Measurements from ENCODE around the gene FAM120A.

The FAM120A gene

DNA sequence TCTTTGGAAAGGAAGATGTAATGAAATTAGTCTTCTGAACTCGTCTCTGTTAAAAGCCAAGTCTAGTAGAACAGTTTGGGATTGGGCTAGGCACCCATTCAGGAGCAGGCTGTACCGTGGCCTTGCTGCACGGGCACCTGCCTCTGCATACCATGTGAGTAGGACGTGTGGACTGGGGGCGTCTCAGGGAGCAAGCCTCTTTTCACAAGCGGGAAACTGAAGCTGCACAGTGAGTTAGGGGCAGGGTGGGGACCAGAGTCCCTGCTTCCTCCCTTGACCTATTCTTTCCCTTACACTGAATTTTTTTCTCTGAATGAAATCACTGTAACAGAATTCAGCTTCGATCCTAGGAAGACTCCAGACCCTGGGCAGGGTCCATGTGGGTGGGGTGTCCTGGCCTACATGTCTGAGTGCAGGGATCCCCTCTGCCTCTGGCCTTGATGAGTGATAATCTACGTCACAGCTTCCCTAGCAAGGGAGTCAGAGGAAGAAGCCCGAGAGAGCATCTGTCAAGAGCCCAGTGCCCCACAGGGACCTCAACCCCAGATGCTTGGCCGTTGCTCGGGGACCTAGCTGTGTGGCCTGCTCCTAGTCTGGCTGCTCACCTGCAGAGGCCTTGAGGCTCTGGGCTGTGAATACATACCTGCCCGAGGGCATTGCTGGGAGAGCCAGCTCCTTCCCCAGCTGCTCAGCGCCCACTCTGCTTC lies 140.0 kb downstream of the FAM120A start:
- no peak overlapping the region for H3K4me3 ChIP-seq (ENCODE audit: low read depth, low read length)

DNA sequence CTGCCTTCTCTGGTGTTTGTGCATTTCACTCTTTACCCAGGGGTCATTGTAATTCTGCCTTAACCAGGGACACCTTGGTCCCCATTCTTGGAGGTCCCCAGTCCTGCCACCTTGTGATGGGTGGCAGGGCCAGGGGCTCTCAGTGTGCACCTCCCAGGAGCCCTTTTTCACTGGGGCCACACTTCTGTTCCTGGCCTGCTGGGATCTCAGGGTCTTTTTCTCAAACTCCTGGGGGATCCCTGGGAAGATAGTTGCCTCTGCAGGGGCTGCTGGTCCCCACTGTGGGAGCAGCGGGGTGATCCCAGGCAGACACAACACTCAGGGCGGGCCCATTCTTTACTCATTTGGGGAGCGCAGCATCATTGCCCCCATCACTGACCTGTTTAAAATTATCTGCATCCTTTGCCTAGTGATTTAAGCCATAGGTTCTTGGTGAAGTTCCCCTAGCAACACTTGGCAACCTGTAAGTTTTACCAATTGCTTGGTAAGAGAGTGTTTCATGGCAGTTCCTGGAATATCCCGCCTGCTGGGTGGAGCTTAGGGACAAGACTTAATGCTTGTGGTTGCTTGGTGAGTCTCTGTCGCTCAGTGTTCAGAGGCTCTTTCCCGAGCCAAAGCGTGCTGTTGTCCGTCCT lies 140.6 kb downstream of the FAM120A start:
- H3K4me3 ChIP-seq (ENCODE audit: low read depth, low read length) = no peak overlapping the region

DNA sequence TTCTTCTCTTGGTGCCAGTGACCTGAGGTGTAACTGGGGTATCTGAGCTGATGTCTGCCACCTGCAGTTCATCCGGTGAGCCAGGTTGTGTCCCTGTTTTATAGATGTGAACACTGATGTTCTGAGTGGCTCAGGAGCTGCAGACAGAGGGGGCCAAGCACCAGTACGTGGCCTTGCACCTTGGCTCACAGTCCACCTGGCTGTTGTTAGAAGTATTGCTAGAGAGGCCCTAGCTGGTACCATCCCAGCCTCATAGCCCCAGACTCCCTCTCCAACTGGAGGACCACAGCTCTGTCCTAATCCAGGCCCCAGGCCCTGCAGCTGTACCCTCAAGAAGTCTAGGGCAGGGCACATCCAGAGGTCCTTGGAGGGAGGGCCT lies 141.1 kb downstream of the FAM120A start:
- H3K4me3 ChIP-seq (ENCODE audit: low read depth, low read length) = no peak overlapping the region

DNA sequence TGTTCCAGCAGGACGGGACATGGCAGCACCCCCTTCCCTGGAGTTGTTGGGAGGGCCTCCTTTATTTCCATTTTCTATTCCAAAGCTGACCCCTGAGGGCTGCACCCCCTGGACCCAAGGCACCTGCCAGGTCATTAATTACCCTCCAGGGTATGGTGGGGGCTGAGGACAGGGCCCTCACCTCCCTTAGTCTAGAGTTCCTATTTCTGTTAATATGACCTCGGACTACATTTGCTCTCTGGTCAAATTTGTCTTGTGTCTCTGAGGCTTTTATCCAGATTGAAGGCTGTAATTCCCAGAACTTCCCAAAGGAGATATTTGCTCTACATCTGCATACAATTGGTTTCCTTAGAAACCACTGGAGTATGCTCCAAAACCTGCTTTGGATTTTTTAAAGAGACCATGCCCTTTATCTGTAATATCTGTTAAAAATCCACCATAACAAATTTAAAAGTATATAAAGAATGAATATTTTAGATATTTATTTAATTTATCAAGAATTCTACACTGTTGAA lies 141.7 kb downstream of the FAM120A start:
- H3K4me3 ChIP-seq (ENCODE audit: low read depth, low read length) = no peak overlapping the region

DNA sequence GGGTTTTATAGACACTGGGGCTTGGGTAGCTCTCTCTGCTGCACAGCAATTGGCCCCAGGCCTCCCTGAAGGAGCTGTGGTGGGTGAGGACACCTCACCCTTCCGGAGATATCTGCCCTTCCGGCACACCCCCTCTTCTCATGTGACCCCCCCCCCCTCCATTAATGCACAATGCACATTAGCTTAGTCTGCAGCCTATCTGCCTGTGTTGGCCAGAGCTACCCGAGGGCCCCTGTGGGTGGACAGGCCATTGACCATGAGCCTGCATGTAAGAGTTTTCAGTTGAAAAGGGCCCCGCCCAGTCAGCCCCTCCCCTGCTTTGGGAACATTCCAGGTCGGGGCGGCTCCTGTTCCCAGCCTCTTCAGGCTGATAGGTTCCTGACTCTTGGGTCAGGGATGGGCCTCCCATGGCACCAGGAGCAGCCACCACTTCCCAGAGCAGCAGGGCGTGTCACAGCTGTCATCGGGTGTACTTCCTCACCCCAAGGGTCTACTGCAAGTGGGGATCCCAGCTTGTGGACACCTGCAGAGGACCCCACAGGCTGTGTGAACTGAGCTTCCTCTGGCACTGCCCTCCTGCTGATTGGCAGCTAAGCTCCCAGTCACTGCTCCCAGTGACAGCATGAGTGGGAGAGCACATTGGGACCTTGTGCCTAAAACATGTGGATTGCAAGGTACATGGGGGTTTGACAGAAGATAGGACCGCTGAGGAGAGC lies 142.7 kb downstream of the FAM120A start:
- H3K4me3 ChIP-seq (ENCODE audit: low read depth, low read length) = no peak overlapping the region

DNA sequence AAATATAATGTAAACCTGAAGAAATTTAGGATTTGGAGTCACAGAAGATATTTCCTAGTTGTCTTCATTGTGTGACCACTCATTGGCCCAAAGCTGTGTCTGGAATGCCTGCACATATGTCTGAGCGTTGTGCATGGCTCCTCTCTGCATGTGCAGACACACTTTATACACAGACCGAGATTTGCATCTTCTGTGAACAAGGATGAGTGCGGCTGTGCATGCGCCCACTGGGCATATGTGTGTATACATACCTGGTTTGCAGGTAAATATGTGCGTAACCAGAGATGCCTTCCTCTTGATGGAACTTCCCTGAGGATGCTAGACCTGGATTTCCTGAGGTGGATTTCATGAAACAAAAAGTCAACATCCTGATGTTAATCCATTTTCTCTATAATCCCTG lies 144.0 kb downstream of the FAM120A start:
- no peak overlapping the region for H3K4me3 ChIP-seq (ENCODE audit: low read depth, low read length)

DNA sequence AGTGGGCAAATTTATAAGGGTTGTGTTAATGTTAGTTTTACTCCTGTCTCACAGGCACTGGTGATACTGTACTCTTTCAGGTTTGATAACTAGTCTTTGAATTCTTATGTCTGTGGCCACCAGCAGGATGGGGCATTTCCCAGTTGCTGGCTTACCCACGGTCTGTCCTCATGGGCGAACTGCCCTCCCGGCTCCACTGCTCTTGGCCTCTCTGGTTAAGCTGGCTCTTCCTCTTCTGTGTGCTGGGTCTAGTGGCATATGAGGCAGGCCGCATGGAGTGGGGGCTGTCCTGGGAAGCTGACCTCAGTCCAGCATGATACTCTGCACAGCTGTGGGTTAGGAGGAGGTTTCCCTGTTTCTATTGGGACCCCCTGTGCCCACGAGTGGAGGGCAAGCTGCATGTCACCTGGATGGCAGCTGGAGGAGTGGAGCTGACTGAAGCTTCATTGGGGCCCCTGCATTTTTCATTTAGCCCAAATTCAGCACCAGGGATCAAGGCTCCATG lies 144.4 kb downstream of the FAM120A start:
- no peak overlapping the region for H3K4me3 ChIP-seq (ENCODE audit: low read depth, low read length)

DNA sequence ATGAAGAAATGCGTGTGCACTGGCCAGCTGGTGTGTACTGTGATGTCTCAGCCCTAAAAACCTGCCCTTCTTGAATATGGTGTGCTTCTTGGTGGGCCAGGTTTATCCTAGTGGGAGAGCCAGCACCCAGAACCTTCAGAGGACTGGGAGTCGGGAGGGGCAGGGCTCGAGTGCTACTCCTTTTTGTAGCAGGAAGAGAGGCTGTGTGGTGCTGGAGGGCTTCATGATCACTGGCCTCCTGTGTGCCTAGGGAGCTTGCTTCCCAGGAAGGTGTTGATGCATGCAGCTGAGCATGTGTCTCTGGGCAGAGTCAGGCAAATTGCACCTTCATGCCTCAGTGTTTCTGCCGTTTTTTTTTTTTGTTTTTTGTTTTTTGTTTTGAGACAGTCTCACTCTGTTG lies 144.9 kb downstream of the FAM120A start:
- no peak overlapping the region for H3K4me3 ChIP-seq (ENCODE audit: low read depth, low read length)

DNA sequence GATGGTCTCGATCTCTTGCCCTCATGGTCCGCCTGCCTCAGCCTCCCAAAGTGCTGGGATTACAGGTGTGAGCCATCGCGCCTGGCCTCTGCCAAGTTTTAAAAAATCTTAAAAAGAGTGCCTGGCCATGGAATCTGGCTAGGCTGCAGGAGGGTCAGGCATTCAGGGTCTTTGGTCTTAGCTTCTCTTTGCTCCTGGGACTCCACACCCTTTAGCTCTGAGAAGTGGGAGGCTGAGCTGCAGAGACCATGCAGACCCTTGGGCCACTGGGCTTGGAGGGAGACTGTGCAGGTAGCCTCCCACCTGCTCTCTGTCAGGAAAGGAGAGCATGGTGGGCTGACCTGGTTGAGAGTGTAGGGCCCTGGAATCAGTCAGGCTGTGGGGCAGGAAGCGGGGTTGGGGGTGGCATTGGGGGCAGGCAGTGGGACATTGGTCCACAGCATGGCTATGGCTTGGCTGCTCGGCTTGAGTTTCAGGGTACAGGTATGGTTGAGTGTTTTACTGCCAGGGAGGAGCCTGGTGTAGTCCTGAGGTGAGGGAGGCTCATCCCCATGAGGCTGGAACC lies 145.7 kb downstream of the FAM120A start:
- no peak overlapping the region for H3K4me3 ChIP-seq (ENCODE audit: low read depth, low read length)

DNA sequence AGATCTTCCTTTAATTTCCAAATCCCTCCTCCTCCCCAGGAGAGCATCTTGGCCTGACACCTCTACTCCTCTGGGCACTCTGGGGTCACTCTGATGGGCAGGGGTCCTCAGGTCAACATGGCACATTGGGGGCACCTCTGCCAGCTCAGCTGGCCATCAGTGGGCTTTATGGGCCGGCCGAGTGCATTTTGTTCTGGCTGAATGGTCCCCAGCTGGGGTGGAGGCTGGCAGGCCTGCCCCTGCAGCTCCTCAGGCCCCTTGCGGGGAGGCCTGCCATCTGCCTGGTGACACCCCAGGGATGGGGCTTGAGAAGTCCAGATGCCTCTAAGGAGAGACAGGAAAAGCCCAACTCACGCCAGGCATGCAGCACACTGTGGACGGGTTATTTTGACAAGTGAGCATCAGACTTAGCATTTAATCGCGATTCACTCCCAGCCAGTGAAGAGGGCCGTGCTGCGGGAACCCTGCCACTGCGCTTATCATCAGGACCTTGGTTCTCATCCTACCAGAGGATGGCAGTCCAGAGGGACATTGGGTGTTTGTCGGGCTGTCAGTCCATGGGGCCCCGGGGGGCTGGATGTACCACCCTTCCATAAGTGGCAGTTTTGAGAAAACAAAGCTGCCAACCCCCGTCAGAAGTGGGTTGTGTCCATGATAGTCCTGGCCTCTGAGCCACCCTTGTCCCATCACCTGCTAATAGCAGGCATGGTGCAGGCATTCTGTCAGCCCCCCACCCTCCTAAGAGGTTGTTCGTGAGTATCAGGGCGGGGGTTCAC lies 146.6 kb downstream of the FAM120A start:
- H3K4me3 ChIP-seq (ENCODE audit: low read depth, low read length) = no peak overlapping the region

DNA sequence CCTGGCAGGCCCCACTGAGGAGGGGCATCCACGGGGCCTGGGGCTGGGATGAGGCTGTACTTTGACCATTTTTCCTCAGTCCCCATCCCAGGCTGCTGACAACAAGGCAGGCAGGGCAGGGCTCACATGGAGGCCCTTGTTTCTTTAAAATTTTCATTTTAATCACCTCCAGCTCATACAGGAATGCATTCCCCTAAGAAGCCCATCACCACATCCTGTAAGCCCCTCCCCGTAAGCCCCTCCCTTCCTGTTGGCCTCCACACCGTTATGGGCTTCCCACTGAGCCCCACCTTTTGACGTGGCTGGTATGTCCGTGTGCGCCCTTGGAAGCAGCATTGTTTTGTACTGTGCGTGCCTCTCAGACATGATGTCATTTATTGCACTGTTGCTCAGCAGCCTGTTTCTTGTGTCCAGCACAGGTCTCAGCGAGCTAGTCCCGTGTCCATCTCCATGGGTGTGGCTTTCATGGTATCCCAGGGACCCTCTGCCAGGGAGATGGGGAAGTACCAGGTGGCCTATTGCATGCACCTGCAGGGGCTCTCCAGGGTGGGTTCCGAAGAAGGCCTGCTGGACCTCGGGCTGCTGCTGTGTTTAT lies 147.3 kb downstream of the FAM120A start:
- H3K4me3 ChIP-seq (ENCODE audit: low read depth, low read length) = no peak overlapping the region

DNA sequence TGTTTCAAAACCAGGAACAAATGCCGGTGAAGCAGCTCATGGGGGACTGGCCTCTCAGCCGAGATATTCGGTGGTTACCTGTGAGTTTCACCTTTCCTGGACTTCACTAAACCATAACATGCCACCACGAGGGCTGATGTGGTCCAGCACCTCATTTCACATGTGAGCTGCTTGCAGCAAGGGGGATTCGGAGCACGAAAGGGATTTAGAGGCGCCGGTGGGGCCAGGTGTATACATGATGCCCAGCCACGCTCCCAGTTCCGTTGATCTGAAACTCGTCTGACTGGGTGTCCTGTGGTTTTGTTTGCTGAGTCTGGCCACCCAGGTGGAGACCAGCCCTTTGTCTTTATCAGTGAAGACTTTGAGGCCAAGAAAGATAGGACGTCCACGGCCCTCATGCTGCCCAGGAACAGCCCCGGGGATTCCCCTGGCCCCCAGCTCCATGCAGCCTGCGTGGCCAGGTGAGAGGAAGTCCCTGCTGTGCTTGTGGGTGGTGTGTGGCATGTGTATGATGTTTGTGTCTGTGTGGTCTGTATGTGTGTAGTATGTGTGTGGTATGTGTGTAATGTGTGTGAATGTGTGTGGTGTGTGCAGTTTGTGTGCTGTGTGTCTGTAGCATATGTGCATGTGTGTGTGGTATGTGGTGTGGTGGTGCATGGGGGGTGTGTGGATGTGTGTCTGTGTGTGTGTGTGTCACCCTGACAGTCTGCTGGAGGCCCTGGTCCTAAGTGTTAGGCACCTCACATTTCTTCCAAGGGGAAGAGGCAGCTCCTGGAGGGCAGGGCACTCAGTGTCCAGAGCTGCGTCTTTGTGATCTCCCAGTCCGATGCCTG lies 148.3 kb downstream of the FAM120A start:
- H3K4me3 ChIP-seq (ENCODE audit: low read depth, low read length) = no peak overlapping the region

DNA sequence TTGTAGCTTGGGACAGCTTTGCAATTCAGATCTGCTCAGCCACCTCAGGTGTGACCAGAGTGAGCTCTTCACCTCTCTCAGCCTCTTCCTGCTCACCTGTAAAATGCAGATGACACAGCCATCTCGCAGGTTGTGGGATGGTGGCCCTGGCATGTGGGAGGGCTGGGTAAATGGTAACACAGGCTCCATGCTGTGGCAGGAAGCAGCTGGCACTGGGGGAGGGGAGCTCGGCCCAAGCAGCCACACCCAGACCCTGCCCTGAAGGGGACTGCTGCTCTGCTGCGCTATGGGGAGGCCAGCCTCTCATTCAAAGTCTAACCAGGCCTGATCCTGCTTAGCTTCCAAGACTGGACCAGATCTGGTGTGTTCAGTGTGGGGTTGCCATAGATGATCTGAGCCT lies 149.0 kb downstream of the FAM120A start:
- no peak overlapping the region for H3K4me3 ChIP-seq (ENCODE audit: low read depth, low read length)

DNA sequence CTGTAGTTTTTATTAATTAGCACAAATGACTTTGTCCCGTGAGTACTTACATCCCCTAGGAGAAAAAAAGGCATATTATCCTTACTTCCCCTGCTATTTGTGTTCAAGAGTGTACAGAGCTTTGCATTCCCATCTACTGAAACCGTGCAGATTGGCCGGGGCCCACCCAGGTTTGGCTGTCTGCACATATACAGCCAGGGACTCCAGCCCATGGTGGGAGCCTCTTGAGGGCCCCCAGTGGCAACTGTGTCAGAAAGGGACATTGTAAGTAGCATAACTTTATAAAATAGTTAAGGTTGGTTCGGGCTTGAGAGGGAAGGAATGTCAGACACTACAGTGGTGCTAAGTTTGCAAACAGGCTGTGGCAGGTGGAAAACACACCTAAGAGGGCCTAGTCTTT lies 149.6 kb downstream of the FAM120A start:
- no peak overlapping the region for H3K4me3 ChIP-seq (ENCODE audit: low read depth, low read length)

DNA sequence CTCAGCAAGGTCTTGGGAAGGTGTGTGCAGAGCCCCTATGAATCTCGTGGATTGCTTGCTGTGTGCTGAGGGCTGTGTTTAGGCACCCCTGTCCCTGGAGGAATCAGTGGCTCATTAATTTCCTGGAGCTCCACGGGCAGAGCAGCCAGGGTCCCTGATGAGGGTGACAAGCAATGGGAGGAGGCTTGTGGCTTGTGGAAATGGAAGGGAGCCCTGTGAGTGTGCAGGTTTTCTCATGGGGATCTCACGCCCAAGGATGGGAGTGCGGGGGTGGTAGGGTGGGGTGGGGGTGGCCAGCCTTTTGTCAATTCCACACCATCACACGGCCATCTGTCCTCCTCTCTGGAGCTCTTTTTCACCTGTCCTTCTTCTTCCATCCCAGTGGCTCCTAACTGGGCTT lies 150.2 kb downstream of the FAM120A start:
- no peak overlapping the region for H3K4me3 ChIP-seq (ENCODE audit: low read depth, low read length)

DNA sequence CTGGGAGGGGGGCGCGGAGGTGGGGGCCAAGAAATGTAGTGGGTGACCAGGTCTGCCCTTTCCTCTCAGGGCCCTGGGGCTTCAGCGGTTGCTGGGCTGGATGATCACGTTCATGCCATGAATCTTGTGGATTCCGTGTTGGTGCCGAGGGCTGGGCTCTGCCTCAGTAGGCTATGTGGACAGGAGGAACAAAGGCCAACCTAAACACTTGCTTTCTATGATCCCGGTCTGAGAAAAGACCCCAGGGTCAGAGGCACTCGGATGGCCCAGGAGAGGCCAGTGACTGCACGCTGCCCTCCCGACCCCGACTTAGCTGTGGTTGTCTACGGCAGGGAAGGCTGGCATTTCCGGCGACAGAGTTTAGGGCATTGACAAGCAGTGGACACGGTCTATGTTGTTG lies 151.5 kb downstream of the FAM120A start:
- H3K4me3 ChIP-seq (ENCODE audit: low read depth, low read length) = no peak overlapping the region

DNA sequence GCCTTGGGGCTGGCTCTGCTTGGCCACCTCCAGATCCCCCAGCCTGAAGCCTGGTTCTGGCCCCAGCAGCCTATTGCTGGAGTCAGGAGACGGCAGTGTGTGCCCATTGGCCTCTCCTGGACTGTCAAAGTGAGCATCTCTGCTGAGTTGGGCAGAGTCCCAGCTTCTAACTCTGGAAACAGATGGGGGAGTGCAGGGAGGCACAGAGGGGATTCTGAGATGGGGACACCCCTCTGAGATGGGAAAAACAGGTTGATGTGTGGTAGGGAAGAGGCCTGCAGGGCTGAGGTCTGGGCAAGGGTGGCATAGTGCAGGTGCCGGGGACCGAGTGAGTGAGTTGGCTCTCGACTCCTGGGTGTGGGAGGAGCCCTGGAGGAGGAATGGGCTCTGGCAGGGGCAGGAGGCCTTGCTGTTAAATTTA lies 152.4 kb downstream of the FAM120A start:
- no peak overlapping the region for H3K4me3 ChIP-seq (ENCODE audit: low read depth, low read length)

DNA sequence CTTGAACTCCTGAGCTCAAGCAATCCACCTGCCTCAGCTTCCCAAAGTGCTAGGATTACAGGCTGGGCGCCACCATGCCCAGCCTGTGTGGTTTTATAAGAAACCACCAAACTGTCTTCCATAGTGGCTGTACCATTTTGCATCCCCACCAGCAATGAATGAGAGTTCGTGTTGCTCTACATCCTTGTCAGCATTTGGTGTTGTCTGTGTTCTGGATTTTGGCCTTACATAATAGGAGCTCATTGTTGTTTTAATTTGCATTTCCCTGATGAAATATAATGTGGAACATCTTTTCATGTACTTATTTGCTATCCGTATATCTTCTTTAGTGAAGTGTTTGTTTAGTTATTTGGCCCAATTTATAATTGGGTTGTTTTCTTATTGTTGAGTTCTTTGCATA lies 154.7 kb downstream of the FAM120A start:
- H3K4me3 ChIP-seq (ENCODE audit: low read depth, low read length) = no peak overlapping the region

DNA sequence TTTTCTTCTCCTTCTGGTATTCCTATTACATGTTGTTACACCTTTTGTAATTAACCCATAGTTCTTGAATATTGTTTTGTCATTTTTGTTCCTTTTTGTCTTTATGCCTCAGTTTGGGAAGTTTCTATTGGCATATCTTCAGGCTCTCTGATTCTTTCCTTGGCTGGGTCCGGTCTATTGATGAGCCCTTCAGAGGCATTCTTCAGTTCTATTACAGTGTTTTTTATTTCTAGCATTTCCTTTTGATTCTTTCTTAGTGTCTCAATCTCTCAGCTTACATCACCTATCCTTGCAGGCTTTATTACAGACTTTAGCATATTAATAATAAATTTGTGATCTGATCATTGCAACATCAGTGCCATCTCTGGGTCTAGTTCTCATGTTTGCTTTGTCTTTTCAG lies 158.7 kb downstream of the FAM120A start:
- H3K4me3 ChIP-seq (ENCODE audit: low read depth, low read length) = no peak overlapping the region
